Measurements from ENCODE around the gene ZNF343. TPM values are rescaled to one million over a fixed set of nuclear protein-coding genes. Genes with fewer than 3 reads are reported as not detected.

Gene ZNF343
- total RNA-seq, 1 donor from 2014 or later: 11.0 TPM

GRCh38 chr20:2536560-2536986 is 27.9 kb upstream of the ZNF343 start, which contains the start of gene TMC2:
TSS of gene TMC2 (plus strand) at chr20:2536573. CDS start at chr20:2536622, 49 bp downstream.
- intact Hi-C loops (cut with DNase I): loop anchor here (10.0 kb wide), 1 partner anchor 118 kb away; the partner anchor contains the start of gene NOP56
- Histone ChIP-seq H3K4me3 (no peak within 1 kb of the TSS), H3K4me1 (no peaks in the 10 kb centered on the region), H3K9me3 (no peaks in the 10 kb centered on the region), H3K27me3 (no peaks in the 10 kb centered on the region), H3K27ac (no peak within 1 kb of the TSS), H3K36me3 (no peaks in the 10 kb centered on the region)
- TF ChIP-seq POLR2AphosphoS5 (IDR thresholded peaks at IDR 0.05; ENCODE audit: insufficient read depth in 1 of 2, low read depth in 1 of 2) (no peak), POLR2A (IDR thresholded peaks at IDR 0.05) (no peak), CTCF (IDR thresholded peaks at IDR 0.05) (no peak)
- no peak for DNase-seq (ENCODE audit: extremely low spot score in 2 of 2)

GRCh38 chr20:2535711-2536559 is 27.2 kb upstream of the ZNF343 start:
- Histone ChIP-seq H3K27me3 (no peaks in the 10 kb centered on the region), H3K4me1 (no peaks in the 10 kb centered on the region), H3K4me3 (no peak overlapping the region), H3K27ac (no peak overlapping the region), H3K9me3 (no peaks in the 10 kb centered on the region), H3K36me3 (no peaks in the 10 kb centered on the region)
- intact Hi-C loops (cut with DNase I): loop anchor here (10.0 kb wide), 1 partner anchor 119 kb away; the partner anchor contains the start of gene NOP56
- TF ChIP-seq POLR2AphosphoS5 (IDR thresholded peaks at IDR 0.05; ENCODE audit: insufficient read depth in 1 of 2, low read depth in 1 of 2) (no peak), CTCF (IDR thresholded peaks at IDR 0.05) (no peak), POLR2A (IDR thresholded peaks at IDR 0.05) (no peak)
- no peak for DNase-seq (ENCODE audit: extremely low spot score in 2 of 2)

- Histone ChIP-seq H3K4me3 (no peak overlapping the region), H3K27me3 (no peaks in the 10 kb centered on the region), H3K36me3 (no peaks in the 10 kb centered on the region), H3K9me3 (no peaks in the 10 kb centered on the region), H3K27ac (no peak overlapping the region), H3K4me1 (no peaks in the 10 kb centered on the region)
- DNase-seq (ENCODE audit: extremely low spot score in 2 of 2): no peak
- no peak for TF ChIP-seq POLR2A (IDR thresholded peaks at IDR 0.05)
- no peak for TF ChIP-seq CTCF (IDR thresholded peaks at IDR 0.05)
- no peak for TF ChIP-seq POLR2AphosphoS5 (IDR thresholded peaks at IDR 0.05; ENCODE audit: insufficient read depth in 1 of 2, low read depth in 1 of 2)
- intact Hi-C loops (cut with DNase I): loop anchor here (10.0 kb wide), 1 partner anchor 122 kb away; the partner anchor contains the start of gene NOP56
Observed at GRCh38 chr20:2533118-2533517, 24.4 kb upstream of the ZNF343 start.

GRCh38 chr20:2528671-2529271 is 20.1 kb upstream of the ZNF343 start:
- H3K27me3 ChIP-seq: no peaks in the 10 kb centered on the region
- H3K9me3 ChIP-seq: no peaks in the 10 kb centered on the region
- DNase-seq (ENCODE audit: extremely low spot score in 2 of 2): no peak
- no peak for TF ChIP-seq POLR2A (IDR thresholded peaks at IDR 0.05)
- no peak for TF ChIP-seq CTCF (IDR thresholded peaks at IDR 0.05)
- TF ChIP-seq POLR2AphosphoS5 (IDR thresholded peaks at IDR 0.05; ENCODE audit: insufficient read depth in 1 of 2, low read depth in 1 of 2): no peak
- peaks cover 5% of the 10 kb centered on the region for H3K4me1 ChIP-seq
- no peak overlapping the region for H3K4me3 ChIP-seq
- no peaks in the 10 kb centered on the region for H3K36me3 ChIP-seq
- intact Hi-C loops (cut with DNase I): no loop called here
- no peak overlapping the region for H3K27ac ChIP-seq

All from vagina (tissue), 2 donors.